ENCODE measurements around the gene SLC39A1. TPM values are rescaled to one million over a fixed set of nuclear protein-coding genes. Genes with fewer than 3 reads are reported as not detected.

SLC39A1 gene
- polyA plus RNA-seq, 1 of the 3 experiments (the other 2 are of a cell fraction): 89.6 TPM

DNA sequence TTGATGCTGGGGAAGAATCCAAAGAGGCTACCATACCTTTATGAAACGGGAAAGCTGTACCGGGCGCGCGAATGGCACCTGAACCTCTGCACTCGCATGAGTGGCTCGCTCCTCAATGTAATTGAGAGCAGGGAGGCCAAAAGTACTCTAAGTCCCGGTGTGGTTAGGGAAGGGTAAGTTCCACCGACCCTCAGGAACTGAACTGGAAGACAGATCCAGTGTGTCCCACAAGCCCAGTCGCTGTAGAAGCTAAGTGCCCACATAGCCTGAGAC, 41.6 kb downstream of the SLC39A1 start (continued):
- TF ChIP-seq, protein P1, sequence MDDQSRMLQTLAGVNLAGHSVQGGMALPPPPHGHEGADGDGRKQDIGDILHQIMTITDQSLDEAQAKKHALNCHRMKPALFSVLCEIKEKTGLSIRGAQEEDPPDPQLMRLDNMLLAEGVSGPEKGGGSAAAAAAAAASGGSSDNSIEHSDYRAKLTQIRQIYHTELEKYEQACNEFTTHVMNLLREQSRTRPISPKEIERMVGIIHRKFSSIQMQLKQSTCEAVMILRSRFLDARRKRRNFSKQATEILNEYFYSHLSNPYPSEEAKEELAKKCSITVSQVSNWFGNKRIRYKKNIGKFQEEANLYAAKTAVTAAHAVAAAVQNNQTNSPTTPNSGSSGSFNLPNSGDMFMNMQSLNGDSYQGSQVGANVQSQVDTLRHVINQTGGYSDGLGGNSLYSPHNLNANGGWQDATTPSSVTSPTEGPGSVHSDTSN (IDR thresholded peaks at IDR 0.05): no peak
- no peak for TF ChIP-seq RCOR1 (IDR thresholded peaks at IDR 0.05; ENCODE audit: low read length)
- no peak for TF ChIP-seq RXRA (IDR thresholded peaks at IDR 0.05; ENCODE audit: borderline replicate concordance, low read depth)
- TF ChIP-seq NFIC (IDR thresholded peaks at IDR 0.05; ENCODE audit: borderline replicate concordance): no peak
- TF ChIP-seq, protein P2, sequence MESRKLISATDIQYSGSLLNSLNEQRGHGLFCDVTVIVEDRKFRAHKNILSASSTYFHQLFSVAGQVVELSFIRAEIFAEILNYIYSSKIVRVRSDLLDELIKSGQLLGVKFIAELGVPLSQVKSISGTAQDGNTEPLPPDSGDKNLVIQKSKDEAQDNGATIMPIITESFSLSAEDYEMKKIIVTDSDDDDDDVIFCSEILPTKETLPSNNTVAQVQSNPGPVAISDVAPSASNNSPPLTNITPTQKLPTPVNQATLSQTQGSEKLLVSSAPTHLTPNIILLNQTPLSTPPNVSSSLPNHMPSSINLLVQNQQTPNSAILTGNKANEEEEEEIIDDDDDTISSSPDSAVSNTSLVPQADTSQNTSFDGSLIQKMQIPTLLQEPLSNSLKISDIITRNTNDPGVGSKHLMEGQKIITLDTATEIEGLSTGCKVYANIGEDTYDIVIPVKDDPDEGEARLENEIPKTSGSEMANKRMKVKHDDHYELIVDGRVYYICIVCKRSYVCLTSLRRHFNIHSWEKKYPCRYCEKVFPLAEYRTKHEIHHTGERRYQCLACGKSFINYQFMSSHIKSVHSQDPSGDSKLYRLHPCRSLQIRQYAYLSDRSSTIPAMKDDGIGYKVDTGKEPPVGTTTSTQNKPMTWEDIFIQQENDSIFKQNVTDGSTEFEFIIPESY (IDR thresholded peaks at IDR 0.05; ENCODE audit: borderline replicate concordance, low read depth): no peak

DNA sequence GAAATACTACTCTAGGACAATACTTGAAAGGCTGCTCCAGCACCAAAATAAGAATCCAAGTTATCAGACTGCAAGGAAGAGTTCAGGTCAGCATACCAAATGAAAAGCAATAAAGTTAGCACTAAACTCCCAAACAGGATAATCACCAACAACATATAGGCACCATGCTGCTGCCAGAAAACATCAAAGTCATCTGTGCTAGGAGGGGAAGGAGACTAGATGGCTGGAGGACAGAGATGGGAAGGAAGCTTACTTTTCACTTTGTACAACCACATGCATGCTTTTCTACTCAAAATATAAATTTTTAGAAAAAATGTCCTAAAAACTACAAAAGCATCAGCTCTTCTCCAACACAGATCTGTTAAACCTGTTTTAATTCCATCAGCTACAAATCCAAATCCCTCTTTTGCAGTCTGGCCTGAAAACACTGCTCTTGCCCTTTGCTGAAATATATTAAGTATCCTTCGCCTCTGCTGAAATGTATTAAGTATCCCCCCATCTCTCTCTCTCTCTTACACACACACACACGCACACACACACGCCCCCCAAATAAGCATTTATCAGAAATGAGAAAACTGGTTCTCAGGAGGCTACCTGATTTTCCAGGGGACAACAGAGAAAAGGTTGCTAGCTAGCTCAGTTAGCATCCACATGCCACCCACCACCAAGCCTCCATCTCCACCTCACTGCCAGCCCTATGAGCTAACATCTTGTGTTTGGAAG, 42.1 kb downstream of the SLC39A1 start:
- peak overlapping the region; percentile 59 to 79; a peak in 2 of 4 replicates for H3K27ac ChIP-seq (ENCODE audit: low read depth in 2 of 2, low read length in 1 of 2)
- H3K79me2 ChIP-seq (ENCODE audit: insufficient read depth): peaks cover 72% of the 10 kb centered on the region
- H3F3A ChIP-seq (replicated peaks; ENCODE audit: insufficient read depth): peaks cover 8% of the 10 kb centered on the region
- CTCF ChIA-PET: interaction anchor here (0.9 to 2.5 kb wide), 8 partner anchors 25 to 124 kb away, joined by 3 to 15 read pairs (median 5); partner anchors contain the start of genes DENND4B and RAB13
- no peaks in the 10 kb centered on the region for H3K9me3 ChIP-seq
- 0 out of 2 replicates have a peak overlapping the region, but pooled peaks have one; percentile 83 for H2AFZ ChIP-seq (ENCODE audit: low read depth)
- DNase-seq: no peak
- H3K9ac ChIP-seq: peak overlapping the region; percentile 88
- peaks cover 0 to 13% of the 10 kb centered on the region in 2 experiments for H3K36me3 ChIP-seq (replicated peaks in 1 of 2; ENCODE audit: control insufficient read depth in 1 of 2, insufficient read depth in 2 of 2, low read length in 1 of 2)
- H3K4me1 ChIP-seq (ENCODE audit: control insufficient read depth in 1 of 2, insufficient read depth in 2 of 2, low read depth in 1 of 2, low read length in 1 of 2): peaks cover 17 to 22% of the 10 kb centered on the region in 2 experiments
- H3K4me3 ChIP-seq (ENCODE audit: low read depth in 2 of 2, low read length in 1 of 2): peak overlapping the region; percentile 68 to 90
- H3K4me2 ChIP-seq: peak overlapping the region; percentile 92
- POLR2A ChIA-PET: interaction anchor here (1.9 kb wide), 1 partner anchor 100 kb away, joined by 5 read pairs; no protein-coding TSS in a partner anchor
- WGBS (ENCODE audit: low lambda C conversion rate): 49% methylated on average over 3 of the region's 3 CpGs
- peaks cover 55% of the 10 kb centered on the region for H4K20me1 ChIP-seq (ENCODE audit: insufficient read depth)
- H3K9me2 ChIP-seq: no peaks in the 10 kb centered on the region
- TF ChIP-seq RAD21 (IDR thresholded peaks at IDR 0.05; ENCODE audit: low read length) (no peak), NRF1 (IDR thresholded peaks at IDR 0.05; ENCODE audit: low read depth, low read length) (no peak), NFIC (IDR thresholded peaks at IDR 0.05; ENCODE audit: borderline replicate concordance) (no peak), RCOR1 (IDR thresholded peaks at IDR 0.05; ENCODE audit: low read length) (no peak), SMC3 (IDR thresholded peaks at IDR 0.05; ENCODE audit: low read depth, low read length) (no peak), YY1 (IDR thresholded peaks at IDR 0.05; ENCODE audit: low read depth) (no peak), POLR2AphosphoS5 (IDR thresholded peaks at IDR 0.05; ENCODE audit: low read depth, low read length) (no peak), CHD2 (IDR thresholded peaks at IDR 0.05; ENCODE audit: low read length, partially characterized antibody) (no peak), MEF2A (IDR thresholded peaks at IDR 0.05; ENCODE audit: borderline replicate concordance, low read depth) (no peak), ELF1 (IDR thresholded peaks at IDR 0.05) (no peak), SIN3A (IDR thresholded peaks at IDR 0.05; ENCODE audit: borderline replicate concordance, low read depth, low read length) (no peak), FOXM1 (IDR thresholded peaks at IDR 0.05; ENCODE audit: low read depth) (no peak), EZH2phosphoT487 (IDR thresholded peaks at IDR 0.05; ENCODE audit: borderline replicate concordance, low read depth) (no peak)
- TF ChIP-seq, protein P3, sequence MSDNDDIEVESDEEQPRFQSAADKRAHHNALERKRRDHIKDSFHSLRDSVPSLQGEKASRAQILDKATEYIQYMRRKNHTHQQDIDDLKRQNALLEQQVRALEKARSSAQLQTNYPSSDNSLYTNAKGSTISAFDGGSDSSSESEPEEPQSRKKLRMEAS (IDR thresholded peaks at IDR 0.05; ENCODE audit: low read depth): no peak
- TF ChIP-seq, protein P2 (IDR thresholded peaks at IDR 0.05; ENCODE audit: borderline replicate concordance, low read depth): no peak
- TF ChIP-seq, protein P4, sequence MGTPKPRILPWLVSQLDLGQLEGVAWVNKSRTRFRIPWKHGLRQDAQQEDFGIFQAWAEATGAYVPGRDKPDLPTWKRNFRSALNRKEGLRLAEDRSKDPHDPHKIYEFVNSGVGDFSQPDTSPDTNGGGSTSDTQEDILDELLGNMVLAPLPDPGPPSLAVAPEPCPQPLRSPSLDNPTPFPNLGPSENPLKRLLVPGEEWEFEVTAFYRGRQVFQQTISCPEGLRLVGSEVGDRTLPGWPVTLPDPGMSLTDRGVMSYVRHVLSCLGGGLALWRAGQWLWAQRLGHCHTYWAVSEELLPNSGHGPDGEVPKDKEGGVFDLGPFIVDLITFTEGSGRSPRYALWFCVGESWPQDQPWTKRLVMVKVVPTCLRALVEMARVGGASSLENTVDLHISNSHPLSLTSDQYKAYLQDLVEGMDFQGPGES (IDR thresholded peaks at IDR 0.05; ENCODE audit: low read depth, low read length): no peak
- no peaks in the 10 kb centered on the region for H3K27me3 ChIP-seq (ENCODE audit: insufficient read depth)

Data from SK-N-SH (cell line).